ENCODE data around the gene SHANK1. TPM values are rescaled to one million over a fixed set of nuclear protein-coding genes. Genes with fewer than 3 reads are reported as not detected.

Gene SHANK1
- total RNA-seq, 2 experiments from 2014 or later = 0.03 to 13.1 TPM

DNA sequence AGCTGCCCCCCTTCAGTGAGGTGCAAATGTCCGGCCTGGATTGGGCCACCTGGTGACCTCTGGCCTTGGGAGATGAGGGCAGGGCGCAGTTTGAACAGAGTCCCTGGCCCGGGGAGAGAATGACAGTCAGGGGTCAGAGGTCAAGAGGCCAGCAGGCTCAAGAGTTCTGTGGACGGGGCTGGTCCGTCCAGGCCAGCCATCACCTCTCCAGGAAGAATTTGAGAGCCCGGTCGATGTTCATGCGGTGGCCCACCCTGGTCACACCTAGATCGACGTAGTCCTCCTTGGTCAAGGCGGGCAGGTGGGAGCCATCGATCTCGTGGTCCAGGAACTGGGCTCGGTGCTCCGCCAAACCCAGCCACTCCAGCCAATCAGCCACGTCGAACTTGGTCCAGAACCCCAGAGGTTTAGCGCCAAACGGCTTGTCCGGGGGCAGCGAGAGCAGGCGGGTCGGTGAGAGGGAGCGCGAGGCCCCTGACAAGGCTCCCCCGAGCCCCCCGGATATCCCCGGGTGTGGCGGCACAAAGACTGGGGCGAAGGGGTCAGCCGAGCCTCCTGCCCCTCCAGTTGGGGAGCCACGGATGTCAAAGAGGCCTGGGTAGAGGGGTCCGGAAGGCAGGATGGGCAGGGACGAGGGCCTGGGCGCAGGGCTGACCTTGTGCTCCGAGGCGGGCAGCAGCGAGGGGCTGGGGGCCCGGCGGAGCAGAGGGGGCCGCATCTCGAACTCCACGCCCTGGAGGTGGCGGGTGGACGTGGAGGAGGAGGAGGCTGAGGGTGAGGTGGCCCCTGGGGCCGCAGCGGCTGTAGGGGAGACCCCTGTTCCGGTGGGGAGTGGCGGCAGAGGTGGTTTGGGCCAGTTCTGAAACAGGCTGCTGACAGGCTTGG lies 57.6 kb downstream of the SHANK1 start:
- DNase-seq (ENCODE audit: low spot score) = no peak
- H3K4me3 ChIP-seq (ENCODE audit: low read depth, low read length, poor library complexity, severe bottlenecking) = no peak overlapping the region
- H3K79me2 ChIP-seq (ENCODE audit: insufficient read depth, low read depth, low read length) = no peaks in the 10 kb centered on the region
- H3K4me1 ChIP-seq (ENCODE audit: insufficient read depth, low read length, poor library complexity, severe bottlenecking) = peaks cover 22% of the 10 kb centered on the region
- CTCF ChIA-PET (ENCODE audit: unreplicated experiment) = no interaction called here
- intact Hi-C loops (cut with micrococcal nuclease; ENCODE audit: unreplicated experiment) = no loop called here
- H3K9me2 ChIP-seq (ENCODE audit: insufficient read depth, low read length) = no peaks in the 10 kb centered on the region
- H3K4me2 ChIP-seq (ENCODE audit: low read length) = no peak overlapping the region
- H3K36me3 ChIP-seq (ENCODE audit: insufficient read depth, low read length) = no peaks in the 10 kb centered on the region
- no TSS peak for BruUV-seq (replicated peaks)
- H4K20me1 ChIP-seq (ENCODE audit: insufficient read depth, low read length) = no peaks in the 10 kb centered on the region
- POLR2A ChIA-PET = no interaction called here
- no peaks in the 10 kb centered on the region for H3K9me3 ChIP-seq (ENCODE audit: low read length)
- no peak overlapping the region for H3K27ac ChIP-seq (ENCODE audit: low read depth, low read length, poor library complexity, severe bottlenecking)
- H2AFZ ChIP-seq (ENCODE audit: low read length) = no peak overlapping the region
- no peak for TF ChIP-seq EZH2phosphoT487 (IDR thresholded peaks at IDR 0.05; ENCODE audit: borderline replicate concordance, low read depth, low read length)
- no peak for TF ChIP-seq CTCF (conservative IDR thresholded peaks at IDR 0.05; ENCODE audit: low read length)

DNA sequence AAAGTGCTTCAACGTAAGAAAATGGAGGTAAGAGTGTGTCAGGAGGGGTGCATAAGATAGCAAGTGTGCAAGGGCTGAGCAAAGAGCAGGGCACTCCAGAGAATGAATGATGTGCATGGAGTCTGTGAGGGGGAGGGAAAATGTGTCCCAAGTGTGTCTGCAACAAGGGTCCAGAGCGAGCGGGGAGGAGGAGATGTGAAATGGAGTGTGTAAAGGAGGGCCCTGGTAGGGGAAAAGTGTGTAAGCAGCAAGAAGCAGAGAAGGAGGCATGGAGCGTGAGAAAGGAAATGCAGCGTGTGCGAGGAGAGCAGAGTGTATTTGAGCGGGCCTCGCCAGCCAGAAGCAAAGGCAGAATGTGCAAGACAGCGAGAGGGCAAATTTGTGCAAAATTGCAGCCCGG lies 58.6 kb downstream of the SHANK1 start:
- no peak for TF ChIP-seq CTCF (conservative IDR thresholded peaks at IDR 0.05; ENCODE audit: low read length)
- no peak for TF ChIP-seq EZH2phosphoT487 (IDR thresholded peaks at IDR 0.05; ENCODE audit: borderline replicate concordance, low read depth, low read length)
- Histone ChIP-seq H3K79me2 (ENCODE audit: insufficient read depth, low read depth, low read length) (no peaks in the 10 kb centered on the region), H3K9me2 (ENCODE audit: insufficient read depth, low read length) (no peaks in the 10 kb centered on the region), H3K36me3 (ENCODE audit: insufficient read depth, low read length) (no peaks in the 10 kb centered on the region), H4K20me1 (ENCODE audit: insufficient read depth, low read length) (no peaks in the 10 kb centered on the region), H3K4me3 (ENCODE audit: low read depth, low read length, poor library complexity, severe bottlenecking) (no peak overlapping the region), H3K4me2 (ENCODE audit: low read length) (no peak overlapping the region), H3K27ac (ENCODE audit: low read depth, low read length, poor library complexity, severe bottlenecking) (no peak overlapping the region), H3K9me3 (ENCODE audit: low read length) (no peaks in the 10 kb centered on the region), H3K4me1 (ENCODE audit: insufficient read depth, low read length, poor library complexity, severe bottlenecking) (peaks cover 22% of the 10 kb centered on the region), H2AFZ (ENCODE audit: low read length) (no peak overlapping the region)
- intact Hi-C loops (cut with micrococcal nuclease; ENCODE audit: unreplicated experiment) = no loop called here
- ChIA-PET POLR2A (no interaction called here), CTCF (ENCODE audit: unreplicated experiment) (no interaction called here)
- no peak for DNase-seq (ENCODE audit: low spot score)
- no TSS peak for BruUV-seq (replicated peaks)

GRCh38 chr19:50660088-50660366 lies 59.6 kb downstream of the SHANK1 start:
- Histone ChIP-seq H3K4me3 (ENCODE audit: low read depth, low read length, poor library complexity, severe bottlenecking) (no peak overlapping the region), H3K4me2 (ENCODE audit: low read length) (no peak overlapping the region), H3K4me1 (ENCODE audit: insufficient read depth, low read length, poor library complexity, severe bottlenecking) (peaks cover 22% of the 10 kb centered on the region), H3K27ac (ENCODE audit: low read depth, low read length, poor library complexity, severe bottlenecking) (no peak overlapping the region), H4K20me1 (ENCODE audit: insufficient read depth, low read length) (no peaks in the 10 kb centered on the region), H3K9me2 (ENCODE audit: insufficient read depth, low read length) (no peaks in the 10 kb centered on the region), H3K79me2 (ENCODE audit: insufficient read depth, low read depth, low read length) (no peaks in the 10 kb centered on the region), H3K36me3 (ENCODE audit: insufficient read depth, low read length) (no peaks in the 10 kb centered on the region), H3K9me3 (ENCODE audit: low read length) (no peaks in the 10 kb centered on the region), H2AFZ (ENCODE audit: low read length) (no peak overlapping the region)
- intact Hi-C loops (cut with micrococcal nuclease; ENCODE audit: unreplicated experiment) = no loop called here
- no peak for DNase-seq (ENCODE audit: low spot score)
- POLR2A ChIA-PET = no interaction called here
- BruUV-seq (replicated peaks) = no TSS peak
- CTCF ChIA-PET (ENCODE audit: unreplicated experiment) = no interaction called here
- TF ChIP-seq EZH2phosphoT487 (IDR thresholded peaks at IDR 0.05; ENCODE audit: borderline replicate concordance, low read depth, low read length) (no peak), CTCF (conservative IDR thresholded peaks at IDR 0.05; ENCODE audit: low read length) (no peak)

Data from OCI-LY7 (cell line).